Colon (tissue), 2 donors: Measurements from ENCODE around the gene KLHL7.
"Not testable (repeated sequence)": the region's sequence is repeated elsewhere in the genome, so short reads cannot be mapped to it uniquely, and the experiment has no call there.

Source experiments
- FAIRE-seq: peaks from 2 replicates; lab custom pipeline; 2012; peaks lifted over from hg19 to GRCh38; lab: Jason Lieb, UNC
- donor health status: control.
- donor health status: control.

Gene KLHL7

DNA sequence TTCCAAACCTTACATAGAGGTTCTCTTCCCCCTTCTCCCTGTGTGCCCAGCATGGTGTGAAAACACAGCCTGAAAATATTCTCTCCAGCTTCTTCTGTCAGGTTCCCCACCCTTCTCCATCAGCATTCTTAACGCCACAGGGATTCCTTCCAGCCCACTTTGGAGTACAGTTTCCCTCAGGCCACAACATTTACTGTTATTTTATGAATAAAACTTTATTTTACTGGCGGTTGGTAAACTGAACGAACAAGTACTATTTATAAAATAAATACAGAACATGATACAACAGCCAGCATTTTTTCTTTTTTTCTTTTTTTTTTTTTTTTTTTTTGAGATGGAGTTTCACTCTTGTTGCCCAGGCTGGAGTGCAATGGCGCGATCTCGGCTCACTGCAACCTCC is 109.4 kb downstream of the KLHL7 start:
- FAIRE-seq, result no peak

GRCh38 chr7:23216021-23216420 is 110.4 kb downstream of the KLHL7 start:
- no peak for FAIRE-seq

- no peak for FAIRE-seq
These were observed 112.6 kb downstream of the KLHL7 start for GRCh38 chr7:23218196-23218595.

DNA sequence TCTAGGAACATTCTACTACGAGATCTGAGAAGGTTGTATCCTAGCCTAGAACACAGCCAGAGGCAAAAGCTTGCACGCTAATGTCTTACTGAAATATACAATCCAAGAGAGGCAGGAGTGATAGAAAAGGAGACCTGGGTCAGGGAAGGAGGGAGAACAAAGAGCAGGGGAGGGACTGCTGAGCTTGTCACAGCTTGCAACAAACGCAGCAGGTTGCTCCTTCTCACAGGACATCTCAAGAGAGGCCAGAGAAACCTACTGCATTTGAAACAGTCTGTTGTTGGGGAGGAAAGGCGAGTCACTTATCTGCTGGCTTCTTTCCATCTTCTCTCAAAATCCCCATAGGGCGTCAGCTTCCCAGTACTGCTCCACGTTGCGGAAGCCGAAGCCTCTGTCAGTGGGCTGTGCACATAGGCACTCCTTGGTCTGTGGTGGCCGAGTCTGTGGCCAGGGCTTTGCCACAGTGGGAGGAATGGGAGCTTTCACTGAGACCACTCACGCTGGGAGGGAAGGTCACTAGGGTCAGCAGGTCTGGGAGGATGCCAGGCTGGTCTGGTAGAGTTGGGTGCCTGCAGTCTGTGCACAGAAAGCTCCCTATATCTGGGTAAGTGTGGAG is 115.2 kb downstream of the KLHL7 start:
- FAIRE-seq, result no peak

GRCh38 chr7:23222439-23223030 is 117.0 kb downstream of the KLHL7 start:
- no peak for FAIRE-seq

GRCh38 chr7:23224364-23224763 is 118.8 kb downstream of the KLHL7 start:
- not testable (repeated sequence) for FAIRE-seq

- FAIRE-seq, result no peak
These were observed 121.4 kb downstream of the KLHL7 start for GRCh38 chr7:23226844-23227450.
